PFSK-1 (cell line): ENCODE data around the gene GFOD2.

Experiments
- FOXP2 ChIP-seq: optimal IDR thresholded peaks from 2 replicates; pipeline ENCODE3; 2011; ENCODE audit warnings: borderline replicate concordance, control low read depth, inconsistent platforms; ENCODE audit not compliant: insufficient read depth; ENCODE audit errors: extremely low read length, extremely low read depth
- POLR2AphosphoS5 ChIP-seq: IDR thresholded peaks from 2 replicates; pipeline ENCODE4 v1.6.1; 2012; ENCODE audit warnings: low read depth, mild to moderate bottlenecking, control low read depth, low read length, moderate library complexity
- SIN3A ChIP-seq: IDR thresholded peaks from 2 replicates; pipeline ENCODE4 v1.6.1; 2012; ENCODE audit warnings: mild to moderate bottlenecking, low read length, moderate library complexity, borderline replicate concordance; ENCODE audit not compliant: insufficient read depth
- TAF1 ChIP-seq: IDR thresholded peaks from 2 replicates; pipeline ENCODE4 v1.6.1; 2012; ENCODE audit warnings: low read length, control low read depth, borderline replicate concordance; ENCODE audit not compliant: insufficient read depth
- TF ChIP-seq, protein P1 (sequence below), 2 experiments: IDR thresholded peaks; 2 replicates each; pipeline versions ENCODE4 v1.6.1 to v1.8.0; 2011 to 2012; ENCODE audit warnings: low read depth in 2 of 2, low read length in 2 of 2, control low read depth in 1 of 2, inconsistent platforms in 1 of 2, mild to moderate bottlenecking in 1 of 2, moderate library complexity in 1 of 2; ENCODE audit not compliant: insufficient read depth in 1 of 2

The GFOD2 gene

DNA sequence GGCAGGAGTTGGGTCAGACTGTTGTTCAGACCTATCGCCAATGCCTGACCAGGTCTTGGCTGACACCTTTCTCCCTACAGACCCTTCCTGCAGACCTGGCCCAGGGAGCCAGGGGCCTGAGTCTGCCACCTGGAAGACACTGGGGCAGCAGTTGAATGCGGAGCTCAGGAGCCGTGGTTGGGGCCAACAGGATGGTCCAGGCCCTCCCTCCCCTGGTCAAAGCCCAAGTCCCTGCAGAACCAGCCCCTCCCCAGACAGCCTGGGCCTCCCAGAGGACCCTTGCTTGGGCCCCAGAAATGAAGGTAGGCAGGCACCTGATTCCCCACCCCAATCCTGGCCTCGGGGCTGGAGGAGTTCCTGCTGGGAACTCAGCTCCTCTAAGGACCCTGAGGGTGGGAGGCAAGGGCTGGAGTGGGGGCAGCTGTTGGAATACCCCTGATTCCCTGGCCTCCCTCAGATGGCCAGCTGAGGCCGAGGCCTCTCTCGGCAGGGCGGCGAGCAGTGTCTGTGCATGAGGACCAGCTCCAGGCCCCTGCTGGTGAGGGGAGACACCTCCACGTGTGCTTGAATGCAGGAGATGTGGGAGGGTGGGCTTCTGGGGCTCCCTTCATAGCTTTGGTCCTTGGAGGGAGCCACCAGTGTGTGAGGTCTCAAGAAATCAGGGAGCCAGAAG is 62.6 kb downstream of the GFOD2 start:
- TF ChIP-seq POLR2AphosphoS5 = no peak
- TF ChIP-seq TAF1 = no peak
- TF ChIP-seq, protein P1, sequence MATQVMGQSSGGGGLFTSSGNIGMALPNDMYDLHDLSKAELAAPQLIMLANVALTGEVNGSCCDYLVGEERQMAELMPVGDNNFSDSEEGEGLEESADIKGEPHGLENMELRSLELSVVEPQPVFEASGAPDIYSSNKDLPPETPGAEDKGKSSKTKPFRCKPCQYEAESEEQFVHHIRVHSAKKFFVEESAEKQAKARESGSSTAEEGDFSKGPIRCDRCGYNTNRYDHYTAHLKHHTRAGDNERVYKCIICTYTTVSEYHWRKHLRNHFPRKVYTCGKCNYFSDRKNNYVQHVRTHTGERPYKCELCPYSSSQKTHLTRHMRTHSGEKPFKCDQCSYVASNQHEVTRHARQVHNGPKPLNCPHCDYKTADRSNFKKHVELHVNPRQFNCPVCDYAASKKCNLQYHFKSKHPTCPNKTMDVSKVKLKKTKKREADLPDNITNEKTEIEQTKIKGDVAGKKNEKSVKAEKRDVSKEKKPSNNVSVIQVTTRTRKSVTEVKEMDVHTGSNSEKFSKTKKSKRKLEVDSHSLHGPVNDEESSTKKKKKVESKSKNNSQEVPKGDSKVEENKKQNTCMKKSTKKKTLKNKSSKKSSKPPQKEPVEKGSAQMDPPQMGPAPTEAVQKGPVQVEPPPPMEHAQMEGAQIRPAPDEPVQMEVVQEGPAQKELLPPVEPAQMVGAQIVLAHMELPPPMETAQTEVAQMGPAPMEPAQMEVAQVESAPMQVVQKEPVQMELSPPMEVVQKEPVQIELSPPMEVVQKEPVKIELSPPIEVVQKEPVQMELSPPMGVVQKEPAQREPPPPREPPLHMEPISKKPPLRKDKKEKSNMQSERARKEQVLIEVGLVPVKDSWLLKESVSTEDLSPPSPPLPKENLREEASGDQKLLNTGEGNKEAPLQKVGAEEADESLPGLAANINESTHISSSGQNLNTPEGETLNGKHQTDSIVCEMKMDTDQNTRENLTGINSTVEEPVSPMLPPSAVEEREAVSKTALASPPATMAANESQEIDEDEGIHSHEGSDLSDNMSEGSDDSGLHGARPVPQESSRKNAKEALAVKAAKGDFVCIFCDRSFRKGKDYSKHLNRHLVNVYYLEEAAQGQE (IDR thresholded peaks at IDR 0.05; ENCODE audit: insufficient read depth in 1 of 2, low read depth in 2 of 2, low read length in 2 of 2) = no peak
- no peak for TF ChIP-seq SIN3A
- no peak for TF ChIP-seq FOXP2

DNA sequence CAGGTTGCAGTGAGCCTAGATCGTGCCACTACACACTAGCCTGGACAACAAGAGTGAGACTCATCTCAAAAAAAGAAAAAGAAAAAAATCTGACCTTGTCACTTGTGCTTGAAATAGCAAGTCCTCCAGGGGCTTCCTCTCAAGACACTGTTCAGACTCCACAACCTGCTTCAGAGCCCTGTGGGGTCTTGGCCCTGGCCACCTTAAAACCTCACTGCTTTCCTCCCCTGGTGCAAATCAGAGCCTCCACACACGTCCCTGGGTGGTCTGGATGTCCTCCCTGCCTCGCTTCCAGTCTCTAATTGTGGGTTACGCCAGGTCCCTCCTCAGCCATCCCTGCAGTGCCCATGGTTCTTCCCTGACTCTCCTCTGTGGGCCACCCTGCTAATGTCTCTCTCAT is 63.8 kb downstream of the GFOD2 start:
- TF ChIP-seq POLR2AphosphoS5 (no peak), TAF1 (no peak), SIN3A (no peak), FOXP2 (no peak)
- TF ChIP-seq, protein P1 (IDR thresholded peaks at IDR 0.05; ENCODE audit: insufficient read depth in 1 of 2, low read depth in 2 of 2, low read length in 2 of 2) = no peak

DNA sequence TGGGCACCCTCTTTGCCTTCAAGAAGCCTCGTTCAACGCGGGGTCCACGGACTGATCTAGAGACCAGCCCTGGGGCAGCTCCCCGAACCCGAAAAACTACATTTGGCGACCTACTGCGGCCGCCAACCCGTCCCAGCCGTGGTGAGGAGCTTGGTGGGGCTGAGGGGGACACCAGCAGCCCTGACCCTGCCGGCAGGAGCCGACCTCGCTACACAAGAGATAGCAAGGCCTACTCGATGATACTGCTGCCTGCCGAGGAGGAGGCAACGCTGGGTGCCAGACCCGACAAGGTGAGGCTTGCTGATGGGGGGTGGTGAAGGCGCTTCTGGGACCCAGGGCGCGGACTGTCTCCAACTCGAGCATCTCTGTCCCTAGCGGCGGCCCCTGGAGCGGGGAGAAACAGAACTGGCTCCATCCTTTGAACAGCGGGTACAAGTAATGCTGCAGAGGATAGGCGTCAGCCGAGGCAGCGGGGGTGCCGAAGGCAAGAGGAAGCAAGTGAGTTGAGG is 64.7 kb downstream of the GFOD2 start:
- TF ChIP-seq, protein P1 (IDR thresholded peaks at IDR 0.05; ENCODE audit: insufficient read depth in 1 of 2, low read depth in 2 of 2, low read length in 2 of 2) = no peak
- TF ChIP-seq TAF1 (no peak), SIN3A (no peak), FOXP2 (no peak), POLR2AphosphoS5 (no peak)

DNA sequence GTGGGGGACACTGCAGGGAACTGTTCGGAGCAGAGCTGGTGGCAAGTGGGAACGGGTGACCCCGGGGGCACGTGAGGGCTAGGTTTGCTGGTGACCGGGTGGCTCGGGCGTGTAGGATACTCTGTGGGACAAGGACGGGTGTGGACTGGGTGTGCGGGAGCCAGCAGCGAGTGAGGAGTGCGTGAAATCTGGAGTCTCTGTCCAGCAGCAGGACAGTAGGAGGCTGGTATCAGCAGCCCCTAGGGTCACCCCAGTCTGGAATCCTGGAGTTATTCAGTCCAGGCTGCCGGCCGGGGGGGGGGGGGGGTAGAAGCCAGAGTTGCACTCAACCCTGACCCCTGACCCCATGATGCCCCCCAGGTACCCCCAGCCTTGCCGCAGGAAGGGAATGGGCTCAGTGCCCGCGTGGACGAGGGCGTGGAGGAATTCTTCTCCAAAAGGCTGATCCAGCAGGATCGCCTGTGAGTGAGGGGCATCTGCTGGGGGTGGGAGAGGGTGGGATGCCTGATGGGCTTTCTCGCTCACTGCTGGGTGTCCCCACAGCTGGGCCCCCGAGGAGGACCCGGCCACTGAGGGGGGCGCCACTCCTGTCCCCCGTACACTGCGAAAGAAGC is 65.2 kb downstream of the GFOD2 start:
- TF ChIP-seq, protein P1 (IDR thresholded peaks at IDR 0.05; ENCODE audit: insufficient read depth in 1 of 2, low read depth in 2 of 2, low read length in 2 of 2) = peak; percentile 78 to 89
- TF ChIP-seq POLR2AphosphoS5 = no peak
